Activated effector memory CD4-positive, alpha-beta T cell treated with Interleukin-2 at 50 U/mL for 16 hours (primary cell): ENCODE data around the gene GART.

ENCODE experiments used
- DNase-seq: peaks from one replicate; pipeline ENCODE4 v3.0.0-alpha.2; 2020

GART gene

DNA sequence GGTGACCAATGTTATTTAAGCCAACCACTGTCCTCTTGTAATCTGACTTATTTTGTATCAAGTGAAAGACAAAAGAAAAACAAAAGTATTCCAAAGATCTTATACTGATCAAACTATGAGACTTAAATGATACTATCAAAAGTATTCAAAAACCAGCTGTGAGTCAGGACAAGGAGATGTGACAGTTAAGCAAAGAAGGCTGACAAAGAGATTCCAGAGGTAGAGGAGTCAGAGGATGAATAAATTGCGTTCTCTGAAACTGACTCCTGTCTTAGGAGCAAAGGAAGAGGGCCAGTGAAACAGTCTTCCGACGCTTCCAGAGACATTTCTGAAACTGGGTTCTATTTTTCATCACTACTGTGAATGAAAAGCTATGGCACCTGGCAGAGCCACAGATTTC, 83.1 kb downstream of the GART start:
- DNase-seq, result no peak

DNA sequence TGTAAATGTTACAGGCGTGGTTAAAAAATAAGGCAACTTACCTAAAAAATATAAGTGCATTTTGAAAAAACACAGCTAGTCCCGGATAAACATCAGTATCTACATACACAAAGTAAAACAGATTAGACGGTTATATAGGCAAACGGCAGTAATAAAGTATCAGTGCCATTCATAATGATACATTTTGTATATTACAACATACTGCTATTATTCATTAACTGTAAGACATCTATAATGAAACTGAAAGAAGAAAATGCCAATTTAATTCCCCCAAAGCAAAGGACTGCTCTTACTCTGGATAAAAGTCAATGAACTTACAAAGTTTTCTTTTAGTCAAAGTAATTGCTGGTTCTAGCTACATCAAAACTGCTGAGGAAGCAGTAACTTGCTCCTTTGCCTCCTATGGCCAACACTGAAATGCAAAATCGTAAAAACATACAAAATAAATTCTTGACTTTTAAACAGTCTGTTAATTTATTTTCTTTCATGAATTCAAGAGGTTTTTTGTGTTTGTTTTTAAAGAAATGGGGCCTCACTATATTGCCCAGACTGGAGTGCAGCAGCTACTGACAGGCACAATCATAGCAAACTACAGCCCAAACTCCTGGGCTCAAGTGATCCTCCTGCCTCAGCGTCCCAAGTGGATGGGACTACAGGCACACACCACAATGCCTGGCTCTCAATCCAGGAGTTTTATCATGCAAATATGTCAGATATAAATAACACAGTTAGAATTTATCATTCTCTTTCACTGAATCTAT, 86.1 kb downstream of the GART start:
- DNase-seq, result no peak
